ENCODE data around the gene RASIP1.
"Not testable (repeated sequence)": the region's sequence is repeated elsewhere in the genome, so short reads cannot be mapped to it uniquely, and the experiment has no call there.

The RASIP1 gene

GRCh38 chr19:48740164-48740972 lies at the start of gene RASIP1:
Gene RASIP1 (minus strand): TSS chr19:48740610. CDS start chr19:48740282, 328 bp downstream.
- peaks cover 66% of the 10 kb centered on the region for H3K27me3 Mint-ChIP-seq
- H3K9me3 Mint-ChIP-seq, result peaks cover 3% of the 10 kb centered on the region

GRCh38 chr19:48787331-48787730 lies 46.9 kb upstream of the RASIP1 start:
- intact Hi-C loops (cut with micrococcal nuclease), result loop anchor here (10.0 kb wide), 1 partner anchor 143 kb away; the partner anchor contains the start of gene CA11
- H3K4me3 Mint-ChIP-seq; H3K36me3 Mint-ChIP-seq (ENCODE audit: low read depth); H3K27me3 Mint-ChIP-seq; H3K9me3 Mint-ChIP-seq; H3K27ac Mint-ChIP-seq: not testable (repeated sequence)
- H3K4me1 Mint-ChIP-seq (ENCODE audit: low read depth), result peaks cover 15% of the 10 kb centered on the region

More at GRCh38 chr19:48740164-48740972, at the start of gene RASIP1:
- H3K27ac Mint-ChIP-seq, result peak within 1 kb of the TSS; percentile 20
- intact Hi-C loops (cut with micrococcal nuclease), result no loop called here
- H3K36me3 Mint-ChIP-seq (ENCODE audit: low read depth), result no peaks in the 10 kb centered on the region
- H3K4me3 Mint-ChIP-seq, result peak within 1 kb of the TSS; percentile 5
- H3K4me1 Mint-ChIP-seq (ENCODE audit: low read depth), result peaks cover 31% of the 10 kb centered on the region

- not testable (repeated sequence) for H3K9me3 Mint-ChIP-seq; H3K36me3 Mint-ChIP-seq (ENCODE audit: low read depth); H3K27ac Mint-ChIP-seq; H3K4me3 Mint-ChIP-seq; H3K27me3 Mint-ChIP-seq
- H3K4me1 Mint-ChIP-seq (ENCODE audit: low read depth), result peaks cover 25% of the 10 kb centered on the region
- intact Hi-C loops (cut with micrococcal nuclease), result loop anchor here (10.0 kb wide), 1 partner anchor 142 kb away; the partner anchor contains the start of gene CA11
These were observed 46.0 kb upstream of the RASIP1 start for GRCh38 chr19:48786422-48786821.

- H3K27me3 Mint-ChIP-seq, result peaks cover 2% of the 10 kb centered on the region
- peaks cover 39% of the 10 kb centered on the region for H3K4me1 Mint-ChIP-seq (ENCODE audit: low read depth)
- intact Hi-C loops (cut with micrococcal nuclease), result loop anchor here (10.0 kb wide), 1 partner anchor 140 kb away; the partner anchor contains the start of gene CA11
- H3K27ac Mint-ChIP-seq, result peak overlapping the region; percentile 69
- peaks cover 8% of the 10 kb centered on the region for H3K9me3 Mint-ChIP-seq
- H3K4me3 Mint-ChIP-seq, result no peak overlapping the region
- no peaks in the 10 kb centered on the region for H3K36me3 Mint-ChIP-seq (ENCODE audit: low read depth)
These were observed 44.1 kb upstream of the RASIP1 start for GRCh38 chr19:48784527-48784926.

GRCh38 chr19:48780631-48781391 lies 40.4 kb upstream of the RASIP1 start:
- intact Hi-C loops (cut with micrococcal nuclease), result loop anchor here (10.0 kb wide), 1 partner anchor 136 kb away; the partner anchor contains the start of gene CA11
- Mint-ChIP-seq H3K9me3 (peaks cover 8% of the 10 kb centered on the region), H3K36me3 (ENCODE audit: low read depth) (no peaks in the 10 kb centered on the region), H3K4me1 (ENCODE audit: low read depth) (peaks cover 34% of the 10 kb centered on the region), H3K4me3 (peak overlapping the region; percentile 20), H3K27me3 (peaks cover 10% of the 10 kb centered on the region), H3K27ac (peak overlapping the region; percentile 89)

- peak overlapping the region; percentile 89 for H3K27ac Mint-ChIP-seq
- H3K27me3 Mint-ChIP-seq, result peaks cover 9% of the 10 kb centered on the region
- H3K9me3 Mint-ChIP-seq, result no peaks in the 10 kb centered on the region
- H3K4me3 Mint-ChIP-seq, result no peak overlapping the region
- no peaks in the 10 kb centered on the region for H3K36me3 Mint-ChIP-seq (ENCODE audit: low read depth)
- H3K4me1 Mint-ChIP-seq (ENCODE audit: low read depth), result peaks cover 26% of the 10 kb centered on the region
- intact Hi-C loops (cut with micrococcal nuclease), result loop anchor here (10.0 kb wide), 1 partner anchor 135 kb away; the partner anchor contains the start of gene CA11
These were observed 39.2 kb upstream of the RASIP1 start for GRCh38 chr19:48779636-48780035.

- Mint-ChIP-seq H3K27ac (no peak overlapping the region), H3K27me3 (peaks cover 18% of the 10 kb centered on the region), H3K4me1 (ENCODE audit: low read depth) (peaks cover 26% of the 10 kb centered on the region), H3K4me3 (no peak overlapping the region), H3K9me3 (no peaks in the 10 kb centered on the region), H3K36me3 (ENCODE audit: low read depth) (no peaks in the 10 kb centered on the region)
- intact Hi-C loops (cut with micrococcal nuclease), result no loop called here
These were observed 37.3 kb upstream of the RASIP1 start for GRCh38 chr19:48777720-48778119.

- no peaks in the 10 kb centered on the region for H3K9me3 Mint-ChIP-seq
- peaks cover 21% of the 10 kb centered on the region for H3K4me1 Mint-ChIP-seq (ENCODE audit: low read depth)
- intact Hi-C loops (cut with micrococcal nuclease), result no loop called here
- H3K27me3 Mint-ChIP-seq, result peaks cover 22% of the 10 kb centered on the region
- no peak overlapping the region for H3K4me3 Mint-ChIP-seq
- H3K36me3 Mint-ChIP-seq (ENCODE audit: low read depth), result no peaks in the 10 kb centered on the region
- no peak overlapping the region for H3K27ac Mint-ChIP-seq
These were observed 36.7 kb upstream of the RASIP1 start for GRCh38 chr19:48777139-48777538.

- Mint-ChIP-seq H3K4me3 (no peak overlapping the region), H3K9me3 (no peaks in the 10 kb centered on the region), H3K4me1 (ENCODE audit: low read depth) (peaks cover 8% of the 10 kb centered on the region), H3K27me3 (peaks cover 40% of the 10 kb centered on the region), H3K36me3 (ENCODE audit: low read depth) (no peaks in the 10 kb centered on the region), H3K27ac (no peak overlapping the region)
- intact Hi-C loops (cut with micrococcal nuclease), result no loop called here
These were observed 32.1 kb upstream of the RASIP1 start for GRCh38 chr19:48772503-48772953.

GRCh38 chr19:48770734-48771472 lies 30.5 kb upstream of the RASIP1 start:
- Mint-ChIP-seq H3K4me3 (no peak overlapping the region), H3K27ac (no peak overlapping the region), H3K4me1 (ENCODE audit: low read depth) (peaks cover 8% of the 10 kb centered on the region), H3K36me3 (ENCODE audit: low read depth) (no peaks in the 10 kb centered on the region), H3K27me3 (peaks cover 51% of the 10 kb centered on the region), H3K9me3 (no peaks in the 10 kb centered on the region)
- intact Hi-C loops (cut with micrococcal nuclease), result no loop called here

GRCh38 chr19:48770266-48770665 lies 29.9 kb upstream of the RASIP1 start:
- H3K4me3 Mint-ChIP-seq, result no peak overlapping the region
- intact Hi-C loops (cut with micrococcal nuclease), result no loop called here
- H3K27me3 Mint-ChIP-seq, result peaks cover 58% of the 10 kb centered on the region
- H3K4me1 Mint-ChIP-seq (ENCODE audit: low read depth), result peaks cover 8% of the 10 kb centered on the region
- no peaks in the 10 kb centered on the region for H3K9me3 Mint-ChIP-seq
- no peaks in the 10 kb centered on the region for H3K36me3 Mint-ChIP-seq (ENCODE audit: low read depth)
- H3K27ac Mint-ChIP-seq, result no peak overlapping the region

- H3K27me3 Mint-ChIP-seq, result peaks cover 64% of the 10 kb centered on the region
- no peak overlapping the region for H3K4me3 Mint-ChIP-seq
- H3K36me3 Mint-ChIP-seq (ENCODE audit: low read depth), result no peaks in the 10 kb centered on the region
- H3K4me1 Mint-ChIP-seq (ENCODE audit: low read depth), result peaks cover 8% of the 10 kb centered on the region
- intact Hi-C loops (cut with micrococcal nuclease), result no loop called here
- no peak overlapping the region for H3K27ac Mint-ChIP-seq
- H3K9me3 Mint-ChIP-seq, result no peaks in the 10 kb centered on the region
These were observed 28.7 kb upstream of the RASIP1 start for GRCh38 chr19:48768994-48769713.

- H3K27ac Mint-ChIP-seq, result not testable (repeated sequence)
These were observed 27.9 kb upstream of the RASIP1 start for GRCh38 chr19:48768171-48768753.

More at GRCh38 chr19:48768171-48768753, 27.9 kb upstream of the RASIP1 start:
- H3K27me3 Mint-ChIP-seq, result peaks cover 67% of the 10 kb centered on the region
- intact Hi-C loops (cut with micrococcal nuclease); H3K4me3 Mint-ChIP-seq; H3K4me1 Mint-ChIP-seq (ENCODE audit: low read depth); H3K36me3 Mint-ChIP-seq (ENCODE audit: low read depth); H3K9me3 Mint-ChIP-seq: not testable (repeated sequence)
